K562 (cell line): Measurements from ENCODE around the gene LAMB4. TPM values are rescaled to one million over a fixed set of nuclear protein-coding genes. Genes with fewer than 3 reads are reported as not detected.
A peak's percentile ranks its signal among the peaks of the same experiment; 100 is the strongest.

Experiments used
- ATAC-seq: fragments of 200-7000 bp; cut with Tn5 transposase; 3 replicates; pipeline ENCODE4 v1.9.1; 2020; ENCODE audit warnings: moderate library complexity
- BruUV-seq: library from RNA; stranded (reverse); fragments of 400-500 nt; replicated peaks from 2 replicates; lab custom pipeline; 2021; lab: Mats Ljungman, UMichigan
- CTCF ChIA-PET: fragments of 300-600 bp; formaldehyde crosslinking; extraction: SDS; loops from one replicate; lab custom pipeline; 2021; ENCODE audit warnings: low intra/inter-chr PET ratio; lab: Yijun Ruan, JAX
- POLR2A ChIA-PET: fragments of 300-600, 350-650 bp; sonication (Branson Sonifier 250); formaldehyde crosslinking; extraction: SDS; loops from one replicate; lab custom pipeline; 2021; ENCODE audit warnings: antibody characterized with exemption, inconsistent platforms; lab: Yijun Ruan, JAX
- DNase-seq, 4 experiments: peaks; one replicate each; pipeline versions ENCODE4 v3.0.0 to v3.0.0-alpha.2; 2011 to 2018; ENCODE audit warnings: low spot score in 3 of 4, mixed read lengths in 3 of 4; ENCODE audit errors: extremely low read depth in 1 of 4
- FAIRE-seq: peaks from 2 replicates; lab custom pipeline; 2011; peaks lifted over from hg19 to GRCh38; lab: Jason Lieb, UNC
- H2AFZ ChIP-seq: 2 replicates; pipeline ENCODE4 v1.6.0; 2011; ENCODE audit warnings: low read depth, low read length, control low read depth, inconsistent platforms
- H3K27ac ChIP-seq: fragments of 200-600 bp; 3 replicates; pipeline ENCODE4 v1.8.0; 2011; ENCODE audit warnings: low read depth, mild to moderate bottlenecking, control low read depth, inconsistent platforms, low read length, moderate library complexity, mixed read lengths; ENCODE audit errors: extremely low read depth
- H3K27me3 ChIP-seq, 2 experiments: fragments of 300-600 bp in 1 of 2; 2 replicates in 1 of 2; 3 replicates in 1 of 2; pipeline versions ENCODE4 v1.6.0 to v1.8.0; 2011; ENCODE audit warnings: inconsistent platforms in 2 of 2, low read length in 2 of 2, mild to moderate bottlenecking in 1 of 2, mixed read lengths in 1 of 2, moderate library complexity in 1 of 2; ENCODE audit not compliant: control insufficient read depth in 2 of 2, insufficient read depth in 2 of 2
- H3K36me3 ChIP-seq: fragments of 300-600 bp; 3 replicates; pipeline ENCODE4 v1.8.0; 2011; ENCODE audit warnings: mild to moderate bottlenecking, low read length, inconsistent platforms; ENCODE audit not compliant: control insufficient read depth, insufficient read depth
- H3K4me1 ChIP-seq, 2 experiments: fragments of 200-600 bp in 1 of 2; replicated peaks in 1 of 2; 2 replicates in 1 of 2; 3 replicates in 1 of 2; pipeline versions ENCODE4 v1.5.1 to v1.8.0; 2011; ENCODE audit warnings: inconsistent platforms in 2 of 2, low read length in 2 of 2, mild to moderate bottlenecking in 1 of 2, mixed read lengths in 1 of 2, moderate library complexity in 1 of 2; ENCODE audit not compliant: control insufficient read depth in 2 of 2, insufficient read depth in 2 of 2
- H3K4me2 ChIP-seq: 2 replicates; pipeline ENCODE4 v1.6.1; 2011; ENCODE audit warnings: low read length, control low read depth, inconsistent platforms, mixed read lengths; ENCODE audit not compliant: insufficient read depth
- H3K4me3 ChIP-seq: fragments of 200-600 bp; sonication (generic), shearing (Covaris generic); 2 replicates; pipeline ENCODE4 v1.5.1; 2016; ENCODE audit warnings: control low read depth, inconsistent platforms
- H3K79me2 ChIP-seq: fragments of 200-600 bp; 3 replicates; pipeline ENCODE4 v1.8.0; 2011; ENCODE audit warnings: low read length, inconsistent platforms; ENCODE audit not compliant: control insufficient read depth, insufficient read depth
- H3K9ac ChIP-seq, 2 experiments: 2 replicates each; pipeline versions ENCODE4 v1.6.0 to v1.6.1; 2011; ENCODE audit warnings: low read depth in 2 of 2, low read length in 2 of 2, control low read depth in 1 of 2, inconsistent platforms in 1 of 2, mild to moderate bottlenecking in 1 of 2, mixed read lengths in 1 of 2; ENCODE audit not compliant: insufficient read depth in 1 of 2
- H3K9me1 ChIP-seq: one replicate; pipeline ENCODE4 v1.6.0; 2011; ENCODE audit warnings: inconsistent platforms, mild to moderate bottlenecking, low read length, moderate library complexity; ENCODE audit not compliant: control insufficient read depth, insufficient read depth
- H3K9me3 ChIP-seq: replicated peaks from 2 replicates; pipeline ENCODE4 v1.5.1; 2011; ENCODE audit warnings: low read depth, low read length, inconsistent platforms; ENCODE audit not compliant: control insufficient read depth, insufficient read depth
- H4K20me1 ChIP-seq: replicated peaks from 2 replicates; pipeline ENCODE4 v1.6.1; 2011; ENCODE audit warnings: low read length, inconsistent platforms, mixed read lengths; ENCODE audit not compliant: control insufficient read depth, insufficient read depth
- CEBPB ChIP-seq: fragments of 450-650 bp; IDR thresholded peaks from 2 replicates; pipeline ENCODE4 v1.6.1; 2016; ENCODE audit warnings: missing genetic modification characterization, missing compliant biosample characterization
- CEBPG ChIP-seq, 3 experiments: fragments of 200-800 bp in 1 of 3; sonication (Bioruptor generic) in 1 of 3; sonication (generic) in 1 of 3; formaldehyde crosslinking in 1 of 3; IDR thresholded peaks in 2 of 3; conservative IDR thresholded peaks in 1 of 3; 2 replicates each; pipeline versions ENCODE4 v1.6.1 to v1.8.0; 2016 to 2022; ENCODE audit warnings: missing compliant biosample characterization in 2 of 3, missing genetic modification characterization in 2 of 3, mild to moderate bottlenecking in 1 of 3, missing genetic modification reagents in 1 of 3
- WGBS: fragments of 100-300 bp; shearing (Covaris generic); methylation state at CpG from one replicate; pipeline ENCODE4 v1.1.6; 2016; ENCODE audit warnings: low coverage, mixed read lengths; ENCODE audit not compliant: insufficient coverage; ENCODE audit errors: missing lambda C conversion rate; 5-methylcytosine and 5-hydroxymethylcytosine counted together
- in situ Hi-C: fragments of 300-500 bp; cut with MboI; formaldehyde crosslinking; loops from 4 replicates; pipeline ENCODE4 v1.15.0; 2018; ENCODE audit warnings: inconsistent platforms, mixed read lengths
- intact Hi-C: fragments of 100-400 bp; cut with micrococcal nuclease; formaldehyde crosslinking; loops from 2 replicates; pipeline ENCODE4 v1.14.2; 2022
- polyA plus RNA-seq, 8 experiments: library from polyadenylated mRNA; depleted of rRNA in 4 of 8; stranded (reverse) in 5 of 8; unstranded in 3 of 8; fragments of >200 nt; fragmentation: Nextera tagmentation in 2 of 8; fragmentation: Illumina TruSeq in 1 of 8; extraction: Ambion mirVana in 2 of 8; extraction: Trizol in 1 of 8; gene quantifications; 2 replicates each; pipeline versions ENCODE4 v1.2.1 to v1.2.3, GENCODE V29; 2011 to 2014; ENCODE audit warnings: inconsistent platforms in 1 of 8, missing spikeins in 1 of 8
- total RNA-seq, 7 experiments: library from RNA; depleted of rRNA in 6 of 7; stranded (reverse); fragments of >200 nt in 6 of 7; fragmentation: Illumina TruSeq in 2 of 7; extraction: Trizol in 2 of 7; gene quantifications; 2 replicates each; pipeline versions ENCODE4 v1.2.1 to v1.2.3, GENCODE V29; 2011 to 2021; ENCODE audit warnings: low replicate concordance in 1 of 7
- TF ChIP-seq, protein P1 (sequence below), 2 experiments: fragments of 450-650 bp; IDR thresholded peaks; 2 replicates each; pipeline ENCODE4 v1.6.1; 2016; ENCODE audit warnings: mild to moderate bottlenecking in 2 of 2, borderline replicate concordance in 1 of 2, low read depth in 1 of 2, moderate library complexity in 1 of 2
- TF ChIP-seq, protein P2 (sequence below), 2 experiments: IDR thresholded peaks in 1 of 2; conservative IDR thresholded peaks in 1 of 2; 2 replicates each; pipeline ENCODE4 v1.6.1; 2016; ENCODE audit warnings: low read depth in 2 of 2, mild to moderate bottlenecking in 1 of 2, missing compliant biosample characterization in 1 of 2, missing genetic modification characterization in 1 of 2, moderate library complexity in 1 of 2

The LAMB4 gene
- total and polyA plus RNA-seq, 9 of the 15 experiments (the other 6 are each of a cell fraction or from before 2014, with no cell fraction given): 0.06 to 0.13 (median 0.07) TPM; not detected in 6

DNA sequence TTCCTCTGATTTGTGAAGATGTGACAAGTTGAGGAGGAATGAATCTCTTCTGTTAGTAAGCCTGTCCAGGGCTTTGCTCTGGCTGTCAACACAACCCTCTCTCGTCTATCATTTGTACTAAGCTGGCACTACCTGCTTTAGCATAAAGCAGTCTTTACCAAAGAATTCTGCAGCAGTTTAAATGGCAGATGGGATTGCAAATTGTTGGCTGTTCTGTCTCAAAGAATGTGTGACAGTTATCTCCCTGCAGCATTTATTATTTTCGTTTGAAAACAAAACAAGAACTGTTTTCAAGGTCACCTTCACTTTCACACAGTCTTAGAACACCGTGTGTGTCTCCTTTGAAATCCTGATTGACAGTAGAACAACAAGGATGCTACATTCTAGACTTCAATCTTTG lies 122.4 kb downstream of the LAMB4 start (continued):
- TF ChIP-seq, protein P1, sequence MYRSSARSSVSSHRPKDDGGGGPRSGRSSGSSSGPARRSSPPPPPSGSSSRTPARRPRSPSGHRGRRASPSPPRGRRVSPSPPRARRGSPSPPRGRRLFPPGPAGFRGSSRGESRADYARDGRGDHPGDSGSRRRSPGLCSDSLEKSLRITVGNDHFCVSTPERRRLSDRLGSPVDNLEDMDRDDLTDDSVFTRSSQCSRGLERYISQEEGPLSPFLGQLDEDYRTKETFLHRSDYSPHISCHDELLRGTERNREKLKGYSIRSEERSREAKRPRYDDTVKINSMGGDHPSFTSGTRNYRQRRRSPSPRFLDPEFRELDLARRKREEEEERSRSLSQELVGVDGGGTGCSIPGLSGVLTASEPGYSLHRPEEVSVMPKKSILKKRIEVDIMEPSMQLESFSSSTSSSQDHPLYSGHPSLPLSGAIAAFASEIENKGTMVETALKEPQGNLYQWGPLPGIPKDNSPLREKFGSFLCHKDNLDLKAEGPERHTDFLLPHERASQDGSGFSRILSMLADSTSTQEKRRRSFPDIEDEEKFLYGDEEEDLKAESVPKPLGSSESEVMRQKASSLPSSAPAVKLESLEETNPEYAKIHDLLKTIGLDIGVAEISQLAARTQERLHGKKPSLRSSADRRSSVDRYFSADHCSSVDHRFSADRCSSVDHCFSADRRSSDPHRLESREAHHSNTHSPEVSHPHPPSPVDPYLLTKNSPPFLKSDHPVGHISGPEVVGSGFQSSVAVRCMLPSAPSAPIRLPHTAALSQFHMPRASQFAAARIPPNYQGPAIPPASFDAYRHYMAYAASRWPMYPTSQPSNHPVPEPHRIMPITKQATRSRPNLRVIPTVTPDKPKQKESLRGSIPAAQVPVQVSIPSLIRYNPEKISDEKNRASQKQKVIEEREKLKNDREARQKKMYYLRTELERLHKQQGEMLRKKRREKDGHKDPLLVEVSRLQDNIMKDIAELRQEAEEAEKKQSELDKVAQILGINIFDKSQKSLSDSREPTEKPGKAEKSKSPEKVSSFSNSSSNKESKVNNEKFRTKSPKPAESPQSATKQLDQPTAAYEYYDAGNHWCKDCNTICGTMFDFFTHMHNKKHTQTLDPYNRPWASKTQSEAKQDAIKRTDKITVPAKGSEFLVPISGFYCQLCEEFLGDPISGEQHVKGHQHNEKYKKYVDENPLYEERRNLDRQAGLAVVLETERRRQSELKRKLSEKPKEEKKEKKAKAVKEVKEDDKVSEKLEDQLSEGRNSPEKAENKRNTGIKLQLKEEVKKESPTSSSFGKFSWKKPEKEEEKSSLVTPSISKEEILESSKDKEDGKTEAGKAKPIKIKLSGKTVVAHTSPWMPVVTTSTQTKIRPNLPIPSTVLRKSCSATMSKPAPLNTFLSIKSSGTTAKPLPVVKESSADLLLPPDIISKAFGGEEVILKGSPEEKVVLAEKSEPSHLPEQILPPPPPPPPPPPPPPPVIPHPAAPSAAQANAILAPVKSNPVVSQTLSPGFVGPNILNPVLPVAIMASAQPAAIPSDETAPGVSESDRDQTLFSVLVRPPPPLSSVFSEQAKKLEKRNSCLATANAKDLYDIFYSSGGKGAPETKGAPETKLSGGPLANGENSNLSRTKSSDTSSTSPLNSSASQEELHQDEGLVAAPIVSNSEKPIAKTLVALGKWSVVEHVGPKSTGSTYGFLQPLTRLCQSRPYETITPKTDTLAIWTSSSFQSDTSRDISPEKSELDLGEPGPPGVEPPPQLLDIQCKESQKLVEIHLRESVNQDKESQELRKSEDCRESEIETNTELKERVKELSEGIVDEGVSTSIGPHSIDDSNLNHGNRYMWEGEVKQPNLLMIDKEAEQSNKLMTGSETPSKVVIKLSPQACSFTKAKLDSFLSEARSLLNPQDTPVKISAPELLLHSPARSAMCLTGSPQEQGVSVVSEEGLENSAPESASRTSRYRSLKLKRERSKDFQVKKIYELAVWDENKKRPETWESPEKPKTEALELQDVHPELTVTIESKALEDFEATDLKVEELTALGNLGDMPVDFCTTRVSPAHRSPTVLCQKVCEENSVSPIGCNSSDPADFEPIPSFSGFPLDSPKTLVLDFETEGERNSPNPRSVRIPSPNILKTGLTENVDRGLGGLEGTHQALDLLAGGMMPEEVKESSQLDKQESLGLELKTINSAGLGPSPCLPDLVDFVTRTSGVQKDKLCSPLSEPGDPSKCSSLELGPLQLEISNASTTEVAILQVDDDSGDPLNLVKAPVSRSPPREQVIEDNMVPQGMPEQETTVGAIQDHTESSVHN (IDR thresholded peaks at IDR 0.05; ENCODE audit: borderline replicate concordance in 1 of 2, low read depth in 1 of 2): no peak

DNA sequence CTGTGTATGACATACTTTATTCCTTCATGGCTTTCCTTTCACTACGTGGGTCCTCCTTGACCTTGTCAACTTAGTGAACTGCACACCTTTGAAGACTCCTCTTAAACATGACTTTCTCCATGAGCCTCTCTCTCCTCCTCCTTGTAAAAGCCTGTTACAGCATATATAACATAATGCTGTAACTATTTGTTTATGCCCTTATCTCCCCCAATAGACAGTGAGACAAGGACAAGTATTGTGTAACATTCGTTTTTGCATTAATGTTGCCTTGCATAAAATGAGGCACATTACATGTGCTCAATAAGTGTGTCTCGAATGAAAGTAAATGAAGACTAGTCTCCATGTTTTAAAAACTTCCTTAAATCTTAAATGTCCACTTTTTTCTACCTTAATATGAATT lies 122.9 kb downstream of the LAMB4 start:
- no peak overlapping the region for H3K4me2 ChIP-seq
- no TSS peak for BruUV-seq
- FAIRE-seq (no peak), DNase-seq (no peak), ATAC-seq (no peak)
- in situ Hi-C loops: no loop called here
- H3K27me3 ChIP-seq: peaks cover 0 to 4% of the 10 kb centered on the region in 2 experiments; a peak in 2 of 5 replicates
- no peaks in the 10 kb centered on the region for H3K9me3 ChIP-seq
- ChIA-PET CTCF (no interaction called here), POLR2A (no interaction called here)
- 9% methylated on average over 3 of the region's 3 CpGs for WGBS
- no peaks in the 10 kb centered on the region for H4K20me1 ChIP-seq
- H3K4me1 ChIP-seq: peaks cover 10 to 15% of the 10 kb centered on the region in 2 experiments; a peak in 4 of 5 replicates
- intact Hi-C loops: no loop called here
- no peaks in the 10 kb centered on the region for H3K36me3 ChIP-seq
- TF ChIP-seq CEBPB (tag): peak; percentile 97
- TF ChIP-seq CEBPG (CRISPR knock-in tag; IDR thresholded peaks at IDR 0.05): no peak
- peak; percentile 83 to 88 for TF ChIP-seq CEBPG (tag; conservative IDR thresholded peaks at IDR 0.05 in 1 of 2, IDR thresholded peaks at IDR 0.05 in 1 of 2)
- TF ChIP-seq, protein P2, sequence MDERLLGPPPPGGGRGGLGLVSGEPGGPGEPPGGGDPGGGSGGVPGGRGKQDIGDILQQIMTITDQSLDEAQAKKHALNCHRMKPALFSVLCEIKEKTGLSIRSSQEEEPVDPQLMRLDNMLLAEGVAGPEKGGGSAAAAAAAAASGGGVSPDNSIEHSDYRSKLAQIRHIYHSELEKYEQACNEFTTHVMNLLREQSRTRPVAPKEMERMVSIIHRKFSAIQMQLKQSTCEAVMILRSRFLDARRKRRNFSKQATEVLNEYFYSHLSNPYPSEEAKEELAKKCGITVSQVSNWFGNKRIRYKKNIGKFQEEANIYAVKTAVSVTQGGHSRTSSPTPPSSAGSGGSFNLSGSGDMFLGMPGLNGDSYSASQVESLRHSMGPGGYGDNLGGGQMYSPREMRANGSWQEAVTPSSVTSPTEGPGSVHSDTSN (CRISPR knock-in tag; IDR thresholded peaks at IDR 0.05; ENCODE audit: low read depth): no peak
- TF ChIP-seq, protein P2 (tag; conservative IDR thresholded peaks at IDR 0.05; ENCODE audit: low read depth): no peak
- TF ChIP-seq, all 486 proteins: peak for 2
- Histone ChIP-seq H3K79me2 (no peaks in the 10 kb centered on the region), H3K4me3 (no peak overlapping the region), H3K9ac (no peak overlapping the region), H3K27ac (no peak overlapping the region), H2AFZ (no peak overlapping the region), H3K9me1 (no peaks in the 10 kb centered on the region)
